DOHH2 (cell line): ENCODE data around the gene POLA1.

Experiments used
- H3F3A ChIP-seq: fragments of 200-600 bp; sonication (generic), shearing (Covaris generic); 2 replicates; pipeline ENCODE4 v1.6.0; 2016; ENCODE audit warnings: antibody characterized with exemption, mild to moderate bottlenecking; ENCODE audit not compliant: control insufficient read depth, insufficient read depth
- H3K27ac ChIP-seq: fragments of 200-600 bp; sonication (generic); 2 replicates; pipeline ENCODE4 v1.5.1; 2014; ENCODE audit warnings: low read depth, mild to moderate bottlenecking, low read length, moderate library complexity
- H3K27me3 ChIP-seq: fragments of 200-600 bp; sonication (generic); 2 replicates; pipeline ENCODE4 v1.6.1; 2014; ENCODE audit warnings: mild to moderate bottlenecking, low read length, mixed read lengths; ENCODE audit not compliant: control insufficient read depth
- H3K36me3 ChIP-seq: fragments of 200-600 bp; sonication (generic); 2 replicates; pipeline ENCODE4 v1.6.1; 2014; ENCODE audit warnings: mild to moderate bottlenecking, low read length, moderate library complexity, mixed read lengths; ENCODE audit not compliant: control insufficient read depth
- H3K4me1 ChIP-seq: fragments of 200-600 bp; sonication (generic); 2 replicates; pipeline ENCODE4 v1.6.1; 2014; ENCODE audit warnings: mild to moderate bottlenecking, low read length, mixed read lengths; ENCODE audit not compliant: control insufficient read depth
- H3K4me2 ChIP-seq: fragments of 200-600 bp; sonication (generic); 2 replicates; pipeline ENCODE4 v1.6.0; 2014; ENCODE audit warnings: mild to moderate bottlenecking, low read length, moderate library complexity
- H3K4me3 ChIP-seq: fragments of 200-600 bp; sonication (generic); 2 replicates; pipeline ENCODE4 v1.5.1; 2014; ENCODE audit warnings: mild to moderate bottlenecking, low read length, mixed read lengths
- H3K79me2 ChIP-seq: fragments of 200-600 bp; sonication (generic); 2 replicates; pipeline ENCODE4 v1.6.1; 2014; ENCODE audit warnings: mild to moderate bottlenecking, low read length, mixed read lengths; ENCODE audit not compliant: control insufficient read depth
- H3K9me2 ChIP-seq: fragments of 200-600 bp; sonication (generic); replicated peaks from 2 replicates; pipeline ENCODE4 v1.6.1; 2014; ENCODE audit warnings: mild to moderate bottlenecking, low read length, mixed read lengths; ENCODE audit not compliant: control insufficient read depth
- H3K9me3 ChIP-seq: fragments of 200-600 bp; sonication (generic); 2 replicates; pipeline ENCODE4 v1.6.1; 2014; ENCODE audit warnings: antibody characterized with exemption, low read length, mixed read lengths; ENCODE audit not compliant: control insufficient read depth, insufficient read depth
- H4K20me1 ChIP-seq: fragments of 200-600 bp; sonication (generic); 2 replicates; pipeline ENCODE4 v1.6.0; 2014; ENCODE audit warnings: low read depth, mild to moderate bottlenecking, antibody characterized with exemption, low read length, moderate library complexity; ENCODE audit not compliant: control insufficient read depth, insufficient read depth
- CTCF ChIP-seq: fragments of 200-600 bp; sonication (generic); IDR thresholded peaks from one replicate; pipeline ENCODE4 v1.5.1; 2014; ENCODE audit warnings: antibody characterized with exemption, mild to moderate bottlenecking, low read depth, low read length; ENCODE audit not compliant: poor library complexity, severe bottlenecking
- EZH2phosphoT487 ChIP-seq: fragments of 200-600 bp; sonication (generic); IDR thresholded peaks from 2 replicates; pipeline ENCODE4 v1.6.1; 2017; ENCODE audit warnings: borderline replicate concordance, mild to moderate bottlenecking, antibody characterized with exemption, low read length, moderate library complexity, mixed read lengths

POLA1 gene

DNA sequence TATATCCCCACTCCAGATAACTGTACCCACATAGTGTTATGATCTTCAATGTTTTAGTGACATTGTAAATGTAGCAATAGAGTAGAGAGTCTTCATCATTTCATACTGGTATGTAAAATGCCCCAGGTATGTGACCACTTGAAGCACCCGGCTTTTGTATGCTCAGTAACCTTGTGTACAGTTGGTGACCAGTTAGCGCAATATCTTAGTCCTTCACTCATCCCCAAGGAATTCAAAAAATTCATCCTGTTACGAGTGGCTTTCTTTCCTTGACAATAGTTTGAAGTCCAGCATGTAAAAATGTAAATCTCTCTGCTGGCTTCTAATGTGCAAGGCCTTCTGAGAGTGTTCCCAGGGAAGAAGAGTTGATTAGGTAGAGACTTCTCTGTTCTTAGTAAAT is 176.4 kb downstream of the POLA1 start:
- Histone ChIP-seq H3K36me3 (peaks cover 9% of the 10 kb centered on the region; the same call in 1 of the 2 replicates), H3K4me2 (no peak overlapping the region), H3K9me3 (no peaks in the 10 kb centered on the region), H3F3A (no peaks in the 10 kb centered on the region), H3K79me2 (no peaks in the 10 kb centered on the region), H3K27ac (no peak overlapping the region), H3K27me3 (no peaks in the 10 kb centered on the region), H4K20me1 (no peaks in the 10 kb centered on the region), H3K9me2 (no peaks in the 10 kb centered on the region), H3K4me1 (no peaks in the 10 kb centered on the region), H3K4me3 (no peak overlapping the region)
- TF ChIP-seq CTCF (no peak), EZH2phosphoT487 (no peak)

- Histone ChIP-seq H3K4me1 (no peaks in the 10 kb centered on the region), H3K4me2 (no peak overlapping the region), H4K20me1 (no peaks in the 10 kb centered on the region), H3K4me3 (no peak overlapping the region), H3K27ac (no peak overlapping the region), H3K9me3 (no peaks in the 10 kb centered on the region), H3K27me3 (no peaks in the 10 kb centered on the region), H3K36me3 (no peaks in the 10 kb centered on the region), H3K9me2 (no peaks in the 10 kb centered on the region), H3K79me2 (no peaks in the 10 kb centered on the region), H3F3A (no peaks in the 10 kb centered on the region)
- TF ChIP-seq EZH2phosphoT487 = no peak
- TF ChIP-seq CTCF = no peak
Observed at GRCh38 chrX:24874604-24875247, 181.0 kb downstream of the POLA1 start.

GRCh38 chrX:24876530-24877287 is 183.0 kb downstream of the POLA1 start:
- Histone ChIP-seq H3K4me1 (no peaks in the 10 kb centered on the region), H3F3A (no peaks in the 10 kb centered on the region), H3K79me2 (no peaks in the 10 kb centered on the region), H3K36me3 (no peaks in the 10 kb centered on the region), H3K9me3 (no peaks in the 10 kb centered on the region), H3K4me3 (no peak overlapping the region), H3K27me3 (no peaks in the 10 kb centered on the region), H4K20me1 (no peaks in the 10 kb centered on the region), H3K9me2 (no peaks in the 10 kb centered on the region), H3K27ac (no peak overlapping the region), H3K4me2 (no peak overlapping the region)
- TF ChIP-seq EZH2phosphoT487 = no peak
- no peak for TF ChIP-seq CTCF
